CMK (cell line): ENCODE measurements around the gene POLR2L.

Source experiments
- DNase-seq: peaks from one replicate; pipeline ENCODE4 v3.0.0-alpha.2; 2010; ENCODE audit warnings: low read depth

POLR2L gene

DNA sequence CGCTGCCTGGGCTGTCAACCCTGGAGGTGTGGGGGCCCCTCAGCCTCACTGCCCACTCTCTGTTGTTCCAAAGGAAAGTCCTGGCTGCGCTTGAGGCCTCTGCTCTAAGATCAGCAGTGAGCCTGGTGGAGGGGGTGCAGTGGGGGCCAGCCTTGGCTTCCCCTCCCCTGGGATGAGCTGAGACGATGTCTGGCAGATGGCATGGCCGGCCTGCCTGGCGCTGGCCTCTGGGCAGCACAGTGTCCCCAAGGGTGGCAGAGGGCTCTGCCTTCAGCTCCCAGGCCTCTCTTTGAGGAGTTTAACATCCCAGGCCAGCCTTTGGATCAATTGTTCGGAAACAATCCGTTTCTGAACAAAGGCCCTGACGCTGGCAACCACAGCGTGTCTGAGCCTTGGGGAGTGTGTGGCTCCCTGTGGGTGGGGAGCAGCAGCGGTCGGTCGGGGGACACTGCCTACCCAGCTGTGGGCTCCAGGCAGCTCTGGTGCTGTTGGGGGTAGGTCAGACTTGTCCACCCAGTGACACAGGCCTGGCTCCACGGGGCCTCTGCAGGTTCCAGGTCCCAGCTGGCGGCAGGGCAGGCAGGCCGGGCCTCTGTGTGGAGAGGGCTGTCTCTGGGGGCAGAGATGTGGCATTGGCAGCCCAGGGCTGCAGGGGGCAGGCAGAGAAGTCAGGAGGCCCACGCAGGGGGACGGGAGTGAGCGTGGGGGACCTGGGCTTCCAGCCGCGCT is 12.4 kb upstream of the POLR2L start:
- DNase-seq = no peak

DNA sequence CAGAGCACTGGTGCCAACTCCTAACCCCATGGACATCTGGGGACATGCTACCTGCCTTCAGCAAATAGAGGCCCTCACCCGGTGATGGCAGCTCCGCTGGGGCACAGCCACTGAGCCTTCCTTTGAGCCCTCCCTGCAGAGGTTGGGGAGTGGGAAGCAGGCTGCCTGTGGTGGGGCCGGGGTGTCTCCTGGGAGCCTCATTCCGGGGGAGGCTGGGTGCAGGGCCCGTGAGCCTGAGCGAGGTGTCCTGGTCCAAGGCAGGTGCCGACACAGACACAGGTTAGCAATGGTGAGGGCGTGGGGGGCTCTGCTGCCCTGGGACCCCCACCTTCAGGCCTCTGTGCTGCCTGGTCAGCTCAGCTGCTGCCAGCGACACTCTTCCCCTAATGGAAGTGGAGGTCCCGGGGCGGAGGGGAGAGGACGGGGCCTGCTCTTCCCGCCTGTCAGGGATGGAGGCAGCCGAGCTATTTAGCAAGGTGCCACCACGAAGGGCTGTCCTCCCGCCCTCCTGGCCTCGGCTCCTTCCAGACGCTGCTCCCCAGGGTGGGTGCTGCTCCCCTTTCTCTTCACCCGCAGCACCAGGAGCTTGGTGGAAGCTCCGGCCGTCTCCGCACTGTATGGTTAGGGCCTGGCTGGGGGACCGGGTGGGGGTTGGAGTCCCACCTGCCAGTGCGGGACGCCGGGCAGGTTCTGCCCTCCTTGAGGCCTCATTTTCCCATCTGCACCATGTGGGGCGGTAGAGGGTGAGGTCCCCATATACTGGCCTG is 11.5 kb upstream of the POLR2L start:
- DNase-seq = no peak

DNA sequence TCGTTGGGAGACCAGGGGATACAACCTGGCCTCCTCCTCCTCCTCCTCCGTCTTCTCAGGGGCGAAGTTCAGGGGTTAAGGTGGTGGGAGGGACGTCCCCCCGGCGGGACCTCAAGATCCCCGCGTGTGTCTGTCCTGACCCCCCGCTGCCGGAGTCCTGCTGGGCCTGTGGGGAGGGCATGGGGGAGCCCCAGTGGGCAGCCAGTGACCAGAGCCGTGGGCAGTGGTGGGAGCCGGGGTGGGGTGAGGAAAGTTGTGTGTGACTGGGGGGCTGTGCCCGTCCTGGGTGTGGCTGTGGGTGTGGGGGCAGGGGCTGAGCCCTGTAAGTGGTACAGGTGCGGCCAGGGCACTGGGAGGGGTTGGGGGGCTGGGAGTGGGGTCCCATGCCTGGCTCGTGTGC is 10.4 kb upstream of the POLR2L start:
- no peak for DNase-seq

DNA sequence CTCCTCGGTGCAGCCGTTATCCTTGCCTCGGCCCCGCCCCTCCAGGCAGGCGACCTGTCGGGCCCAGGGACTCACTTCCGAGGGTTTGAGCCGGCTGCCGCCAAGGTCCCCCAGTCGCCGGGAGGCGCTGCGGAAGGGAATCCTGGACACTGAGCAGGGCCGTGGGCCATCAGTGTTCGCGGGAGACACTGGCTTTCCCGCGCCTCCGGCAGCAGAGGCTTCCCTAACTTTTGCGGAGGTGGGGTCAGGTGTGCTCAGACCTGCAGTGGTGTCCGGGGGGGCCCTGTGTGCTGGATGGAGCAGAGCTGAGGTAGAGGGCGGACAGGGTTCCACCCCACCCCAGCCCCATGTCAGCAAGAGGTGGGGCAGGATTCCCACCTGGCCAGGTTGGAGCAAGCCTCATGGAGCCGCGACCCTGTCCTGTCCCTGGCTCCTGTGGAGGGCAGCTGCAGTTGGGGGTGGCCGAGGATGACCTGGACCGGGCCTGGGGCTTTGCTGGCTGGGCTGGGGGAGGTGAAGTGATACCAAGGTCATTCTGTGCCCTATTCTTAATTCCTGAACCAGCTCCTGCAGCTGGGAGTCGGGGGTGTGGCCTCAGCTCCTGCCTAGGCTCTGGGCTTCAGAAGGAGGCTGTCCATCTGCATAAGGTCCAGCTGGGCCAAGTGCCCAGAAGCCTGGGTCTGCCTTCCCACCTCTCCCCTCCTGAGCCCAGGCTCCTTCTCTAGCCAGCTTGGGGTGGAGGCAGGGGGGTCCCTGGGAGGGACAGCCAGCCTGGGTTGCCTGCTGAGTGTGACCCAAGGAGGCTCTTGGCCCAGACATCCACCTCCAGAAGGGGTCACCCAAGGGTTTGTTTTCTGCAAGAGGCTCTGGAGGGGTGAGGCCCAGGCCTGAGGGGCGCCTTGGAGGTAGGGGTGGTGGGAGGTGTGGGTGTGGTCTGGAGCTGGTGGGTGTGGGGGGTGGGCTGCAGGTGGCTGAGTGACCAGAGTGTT is 8.7 kb upstream of the POLR2L start:
- DNase-seq = no peak

DNA sequence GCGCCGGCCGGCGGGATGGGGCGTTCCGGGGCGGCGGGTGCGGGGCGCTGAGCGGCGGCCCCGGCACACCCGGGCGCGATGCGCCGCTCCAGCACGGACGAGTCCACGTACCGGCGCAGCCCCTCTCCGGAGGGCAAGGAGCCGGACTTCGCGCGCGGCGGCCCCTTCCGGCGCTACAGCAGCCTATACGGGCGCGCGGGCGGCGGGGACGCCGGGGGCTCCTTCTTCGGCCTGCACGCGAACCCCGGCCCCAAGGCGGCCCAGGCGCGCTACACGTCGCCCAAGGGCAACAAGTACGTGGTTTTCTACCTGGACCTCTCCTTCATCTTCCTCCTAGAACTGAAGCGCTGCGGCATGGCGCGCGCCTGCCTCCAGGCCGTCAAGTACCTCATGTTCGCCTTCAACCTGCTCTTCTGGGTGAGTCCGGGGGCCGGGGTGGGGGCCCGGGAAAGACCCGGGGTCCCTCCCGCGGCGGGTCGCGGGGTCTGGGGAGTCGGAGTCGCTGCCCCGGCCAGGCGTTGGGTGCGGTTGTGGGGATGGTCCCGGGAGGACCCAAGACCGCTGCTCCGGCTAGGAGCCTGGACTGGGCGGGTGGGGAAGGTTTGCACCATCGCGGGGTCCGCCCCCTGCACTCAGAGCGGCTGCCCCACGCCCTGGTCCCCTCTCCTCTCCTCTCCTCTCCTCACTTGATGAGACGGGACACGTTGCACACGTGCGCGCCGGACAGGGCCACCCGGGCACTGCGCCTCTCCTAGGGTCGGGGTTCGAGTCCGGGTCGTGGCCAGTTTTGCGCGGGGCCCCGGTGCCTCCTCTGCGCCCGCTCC is 7.8 kb upstream of the POLR2L start:
- DNase-seq = no peak

DNA sequence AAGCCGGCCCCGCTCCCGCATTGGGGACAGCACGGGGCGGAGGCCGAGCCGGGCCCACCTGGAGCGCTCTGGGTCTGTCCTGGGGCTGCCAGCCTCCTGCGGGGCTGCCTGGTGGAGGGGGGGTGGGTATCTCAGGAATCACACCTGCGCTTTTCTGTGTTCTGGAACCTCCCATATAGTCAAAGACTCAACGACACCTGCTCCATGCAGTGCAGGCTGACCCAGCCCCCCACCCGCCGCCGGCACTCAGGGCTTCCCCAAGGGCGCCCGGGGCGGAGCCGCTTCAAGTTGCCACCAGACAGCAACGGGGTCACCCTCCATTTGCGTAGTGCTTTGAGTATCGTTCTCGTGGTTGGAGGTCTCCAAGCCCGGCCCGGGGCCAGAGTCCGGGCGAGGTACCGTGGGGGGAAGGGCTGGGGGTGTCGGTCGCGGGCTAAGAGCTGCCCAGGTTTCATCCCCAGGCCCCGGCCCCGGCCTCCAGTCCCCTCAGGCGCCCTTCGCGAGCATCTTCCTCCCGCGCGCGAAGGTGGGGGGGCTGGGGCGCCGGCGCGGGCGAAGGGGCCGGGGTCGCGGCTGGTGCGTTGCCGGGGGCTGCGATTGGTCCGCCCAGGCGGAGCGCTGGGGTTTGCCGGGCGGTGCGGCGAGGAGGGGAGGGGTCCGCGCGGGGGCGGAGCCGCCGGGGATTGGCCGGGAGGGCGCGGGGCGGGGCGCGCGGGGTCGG is 6.9 kb upstream of the POLR2L start:
- DNase-seq = no peak

DNA sequence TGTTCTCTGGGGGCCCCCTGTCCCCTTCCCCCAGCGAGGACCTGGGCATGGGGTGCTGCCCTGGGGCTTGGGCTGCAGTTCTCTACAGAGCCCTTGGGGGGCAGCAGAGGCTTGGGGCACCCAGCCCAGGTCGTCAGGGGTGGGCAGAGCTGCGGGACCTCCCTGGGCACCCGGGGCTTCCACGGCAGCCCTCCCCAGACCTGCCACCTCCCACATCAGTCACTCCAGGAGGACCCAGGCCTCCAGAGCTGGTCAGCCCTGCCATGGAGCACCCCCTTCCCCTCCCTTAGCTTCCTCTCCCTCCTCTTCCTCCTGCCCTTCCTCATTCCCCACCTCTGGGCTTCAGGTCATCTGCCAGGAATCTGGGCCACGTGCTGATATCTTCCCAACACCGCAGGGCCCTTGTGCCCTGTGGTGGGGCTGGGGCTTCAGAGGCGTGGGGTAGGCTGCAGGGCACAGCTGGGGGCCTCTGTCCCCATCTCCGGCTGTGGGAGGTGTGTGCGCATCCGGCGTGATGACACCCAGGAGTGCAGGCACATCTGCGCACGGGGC is 6.1 kb upstream of the POLR2L start:
- no peak for DNase-seq

DNA sequence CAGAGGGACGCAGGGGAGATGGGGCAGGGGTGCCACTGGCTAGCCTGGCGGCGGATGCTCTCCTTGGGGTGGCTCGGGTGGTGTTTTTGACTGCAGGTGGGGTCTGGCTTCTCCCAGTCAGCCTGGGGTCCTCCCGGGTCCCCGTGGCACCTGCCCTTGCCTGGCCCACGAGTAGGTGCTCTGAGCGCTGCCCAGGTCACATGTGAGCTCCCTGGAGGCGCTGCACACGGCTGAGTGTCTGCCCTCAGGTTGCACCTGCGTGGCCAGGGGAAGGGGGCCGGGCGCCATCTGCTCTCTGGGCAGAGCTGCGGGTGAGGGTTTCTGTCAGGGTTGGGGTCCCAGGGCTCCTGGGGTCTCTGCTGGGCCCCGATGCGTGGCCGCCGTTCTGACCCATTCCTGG is 5.5 kb upstream of the POLR2L start:
- DNase-seq = no peak

DNA sequence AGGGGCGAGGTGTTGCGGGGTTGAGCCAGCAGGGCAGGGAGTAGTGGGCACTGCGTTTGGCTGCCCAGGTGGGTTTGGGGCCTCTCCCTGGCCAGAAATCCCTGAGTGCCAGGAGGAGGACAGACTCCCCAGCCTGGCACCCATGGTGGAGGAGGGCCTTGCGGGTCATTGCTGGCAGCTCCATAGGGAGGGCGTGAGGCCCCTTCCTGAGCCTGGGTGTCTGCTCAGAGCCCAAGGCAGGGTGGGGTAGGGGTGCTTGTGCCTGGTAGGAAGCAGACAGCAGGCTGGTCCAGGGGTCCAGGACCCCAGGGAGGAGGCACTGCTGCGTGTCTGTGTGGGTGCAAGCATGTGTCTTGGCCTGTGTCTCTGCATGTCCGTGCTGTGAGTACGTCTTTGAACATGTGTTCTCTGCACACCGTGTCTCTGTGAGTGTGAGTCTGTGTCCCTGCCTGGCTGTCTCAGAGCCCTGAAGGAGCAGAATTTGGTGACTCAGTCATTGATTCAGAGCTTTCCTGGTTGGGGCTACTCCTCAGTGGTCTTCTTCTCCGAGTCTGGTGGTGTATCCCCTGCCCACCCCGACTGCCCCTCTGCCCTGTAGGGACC is 4.3 kb upstream of the POLR2L start:
- DNase-seq = no peak

DNA sequence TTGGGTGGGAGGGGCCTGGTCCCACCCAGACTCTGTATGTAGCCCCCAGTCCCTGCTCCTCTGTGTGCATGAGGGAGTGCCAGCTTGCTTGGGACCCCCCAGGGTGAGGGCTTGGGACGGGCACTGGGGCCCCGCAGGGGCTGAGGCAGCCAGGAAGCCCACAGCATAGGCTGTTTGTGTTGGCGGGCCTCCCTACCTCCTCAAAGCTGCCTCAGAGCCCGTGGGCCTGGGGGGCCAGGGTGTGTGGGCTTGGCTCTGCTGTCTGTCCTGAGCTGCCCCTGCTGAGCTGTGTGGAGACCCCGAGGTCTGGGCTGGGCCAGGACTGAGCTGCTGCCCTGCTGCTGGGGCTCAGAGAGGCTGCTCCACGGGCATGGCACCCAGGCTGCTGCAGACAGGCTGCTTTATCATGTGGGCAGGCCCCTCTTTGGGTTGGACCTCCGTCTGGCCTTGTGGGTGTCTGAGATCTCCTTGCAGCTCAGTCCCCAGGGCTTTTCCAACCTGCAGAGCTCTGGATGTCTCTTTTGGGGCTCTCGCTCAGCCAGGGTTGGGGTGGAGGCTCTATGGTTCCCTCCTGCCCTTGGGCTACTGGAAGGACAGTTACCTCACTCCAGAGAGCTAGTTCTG is 3.7 kb upstream of the POLR2L start:
- no peak for DNase-seq

DNA sequence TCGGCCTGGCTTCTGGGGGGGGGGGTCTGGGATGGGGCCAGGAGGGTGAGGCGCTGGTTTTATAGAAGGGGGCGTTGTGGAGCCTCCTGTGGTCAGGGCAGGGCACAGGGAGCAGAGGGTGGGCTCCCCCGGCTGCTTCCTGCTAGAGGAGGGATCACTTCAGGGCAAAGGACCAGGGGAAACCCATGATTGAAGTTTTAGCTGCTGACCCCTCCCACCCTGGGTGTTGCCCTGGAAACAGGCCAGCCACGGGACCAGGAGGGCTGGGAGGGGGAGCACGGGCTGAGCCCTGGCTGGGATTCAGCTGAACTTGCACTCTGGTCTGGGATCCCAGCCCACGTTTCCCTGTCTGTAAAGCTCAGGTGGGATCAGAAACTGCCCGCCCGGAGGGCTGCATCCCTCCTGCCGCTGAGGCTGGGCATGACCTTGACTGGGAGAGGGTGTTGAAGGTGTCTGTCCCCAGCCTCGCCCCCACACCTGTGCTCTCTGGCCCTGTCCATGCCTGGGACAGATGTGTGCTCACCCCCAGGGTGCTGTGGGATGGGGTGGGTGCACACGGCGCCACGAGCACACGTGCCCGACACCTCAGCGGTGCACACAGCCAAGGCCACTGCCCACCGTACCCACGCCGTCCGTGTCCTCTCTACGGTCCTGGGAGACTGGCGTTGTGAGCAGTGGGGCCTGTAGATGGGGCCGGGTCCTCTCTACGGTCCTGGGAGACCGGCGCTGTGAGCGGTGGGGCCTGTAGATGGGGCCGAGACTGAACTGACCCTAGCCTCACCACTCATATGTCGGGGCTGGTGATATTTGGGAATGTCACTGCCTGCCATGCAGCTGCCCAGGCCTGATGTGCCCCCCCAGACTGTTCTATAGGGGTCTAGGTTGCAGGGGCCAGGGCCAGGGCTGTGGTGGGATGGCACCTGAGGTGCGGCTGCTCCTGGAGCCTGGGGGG is 2.6 kb upstream of the POLR2L start:
- no peak for DNase-seq

DNA sequence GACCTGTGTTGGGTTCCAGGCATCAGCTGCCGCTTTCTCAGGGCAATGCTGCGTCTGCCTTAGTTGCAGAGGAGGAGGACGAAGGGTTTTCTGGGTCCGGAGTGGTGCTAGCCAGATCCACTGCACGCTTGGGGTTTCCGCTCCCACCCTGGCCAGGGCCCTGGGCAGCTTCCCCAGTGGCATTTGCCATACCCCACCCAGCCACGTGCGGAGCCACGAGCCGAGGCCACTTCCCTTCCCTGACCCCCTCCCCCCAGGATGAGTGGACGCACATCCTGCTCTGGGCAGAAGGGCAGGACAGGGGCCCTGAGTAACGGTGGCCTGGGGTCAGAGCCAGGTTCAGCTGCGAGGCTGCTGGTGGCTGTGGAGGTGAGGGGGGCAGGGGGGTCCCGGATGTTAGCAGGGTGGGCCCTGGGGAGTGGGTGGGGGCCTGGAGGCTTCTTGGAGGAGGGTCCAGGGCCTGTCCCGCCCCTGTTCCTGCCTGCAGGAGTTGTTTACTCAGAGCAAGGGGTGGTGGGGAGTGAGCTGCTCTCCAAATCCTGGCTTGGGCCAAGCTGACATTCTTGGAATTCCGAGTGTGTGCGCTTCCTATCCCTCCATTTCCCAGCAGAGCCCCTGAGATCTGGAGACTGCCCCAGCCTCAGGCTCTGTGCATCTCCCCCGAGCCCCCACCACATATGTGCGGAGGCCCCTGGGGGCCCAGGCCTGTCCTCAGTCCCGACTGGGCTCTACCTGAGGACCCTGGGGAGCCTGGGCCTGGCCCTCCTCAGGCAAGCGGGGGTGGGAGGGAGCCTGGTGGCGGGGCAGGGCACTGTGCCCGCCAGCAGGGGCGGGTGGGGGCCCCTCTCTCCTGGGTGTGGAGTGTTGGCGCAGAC is 1.7 kb upstream of the POLR2L start:
- no peak for DNase-seq

DNA sequence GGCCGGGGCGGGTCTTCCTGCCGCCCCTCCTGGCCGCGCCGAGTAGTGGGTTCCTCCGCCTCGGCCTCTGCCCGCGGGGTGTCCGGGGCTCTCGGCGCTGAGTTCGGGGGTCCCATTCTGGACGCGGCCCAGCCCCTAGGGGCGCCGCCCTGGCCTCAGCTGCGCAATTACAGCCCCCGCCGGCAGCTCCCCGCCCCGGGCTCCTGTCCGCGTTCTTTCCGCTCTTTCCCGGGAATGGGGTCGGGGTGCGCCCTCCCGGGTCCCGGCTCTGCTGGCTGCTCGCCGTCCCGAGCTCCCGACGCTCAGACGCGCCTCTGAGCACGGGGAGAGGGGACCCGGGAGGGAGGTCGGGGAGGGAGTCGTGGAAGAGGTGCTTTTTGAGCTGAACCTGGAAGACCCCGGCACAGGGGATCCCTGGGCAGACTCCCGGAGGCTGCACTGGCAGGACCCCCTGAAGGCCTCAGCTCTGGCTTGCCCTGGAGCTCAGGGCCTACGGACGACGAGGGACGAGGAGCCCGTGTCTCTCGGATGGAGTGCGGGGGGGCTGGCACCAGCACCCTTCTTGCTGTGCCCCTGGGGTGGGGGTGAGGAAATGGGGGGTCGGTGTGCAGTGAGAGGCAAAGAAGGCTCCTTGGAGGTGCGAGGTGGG is 881 bp upstream of the POLR2L start:
- no peak for DNase-seq

DNA sequence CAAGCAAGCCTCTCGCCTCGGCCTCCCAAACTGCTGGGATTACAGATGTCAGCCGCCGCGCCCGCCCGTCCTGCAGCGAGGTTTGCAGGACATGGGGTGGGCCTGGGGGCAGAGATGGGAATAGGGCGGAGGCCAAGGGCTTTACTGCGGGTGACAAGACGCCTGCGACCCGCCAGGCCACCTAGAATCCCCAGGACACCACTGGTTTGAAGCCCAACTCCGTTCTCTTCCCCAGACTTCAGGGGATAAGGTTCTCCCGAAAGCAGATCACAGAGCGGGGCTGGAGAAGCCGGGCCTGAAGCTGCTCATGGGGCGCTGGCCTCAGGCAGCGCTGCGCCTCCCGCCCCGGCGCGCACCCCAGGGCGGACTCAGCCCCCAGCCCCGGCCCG is 354 bp downstream of the POLR2L start:
- no peak for DNase-seq

DNA sequence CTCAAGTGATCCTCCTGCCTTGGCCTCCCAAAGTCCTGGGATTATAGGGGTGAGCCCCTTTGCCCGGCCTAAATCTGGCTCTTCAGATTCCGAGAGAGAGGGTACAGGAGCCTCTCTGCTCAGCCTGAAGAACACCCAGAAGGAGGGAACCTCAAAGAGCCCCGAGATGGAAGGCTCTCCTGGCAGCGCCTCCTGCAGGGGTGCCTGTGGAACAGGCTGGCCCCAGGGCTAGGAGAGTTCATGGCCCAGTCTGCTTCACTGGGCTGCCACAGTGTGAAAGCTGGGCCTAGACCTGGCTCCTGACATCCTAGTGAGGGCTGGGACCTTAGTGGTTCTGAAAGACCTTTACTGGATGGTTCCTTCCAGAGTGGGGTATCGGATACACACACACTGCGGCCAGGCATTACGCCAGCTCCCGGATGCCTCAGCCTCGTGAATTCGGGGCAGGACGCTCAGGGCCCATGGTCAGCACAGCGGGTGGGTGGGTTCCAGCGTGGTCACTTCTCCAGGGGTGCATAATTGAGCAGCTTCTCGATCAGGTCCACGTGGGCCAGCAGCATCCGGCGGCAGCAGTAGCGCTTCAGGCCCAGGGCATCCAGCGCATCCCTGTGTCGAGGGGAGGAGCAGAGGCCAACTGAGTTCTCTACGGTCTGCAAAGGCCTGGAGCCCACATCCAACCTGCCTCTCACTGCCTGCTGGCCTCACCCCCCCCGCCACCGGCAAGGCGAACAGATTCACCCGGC is 2.3 kb downstream of the POLR2L start:
- no peak for DNase-seq

DNA sequence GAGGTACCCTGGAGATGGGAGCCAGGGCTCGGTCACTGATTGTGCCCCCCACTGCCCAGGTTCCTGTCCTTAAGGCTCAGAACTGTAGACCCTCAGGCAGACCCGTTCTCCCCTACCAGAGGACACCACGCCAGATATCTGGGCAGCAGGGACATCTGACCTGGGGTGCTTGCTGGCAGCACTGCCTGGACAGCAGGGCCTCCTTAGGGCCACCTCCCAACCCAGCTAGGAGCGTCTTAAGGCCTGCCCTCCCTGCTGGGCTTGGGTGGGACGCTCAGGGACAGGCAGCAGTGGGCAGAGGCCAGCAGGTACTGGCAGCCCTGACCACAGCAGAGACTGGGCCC is 3.1 kb downstream of the POLR2L start:
- no peak for DNase-seq
